Occipital lobe (tissue), 3 donors: ENCODE results near the gene CENPH. TPM values are rescaled to one million over a fixed set of nuclear protein-coding genes. Genes with fewer than 3 reads are reported as not detected.
"Not testable (repeated sequence)": the region's sequence is repeated elsewhere in the genome, so short reads cannot be mapped to it uniquely, and the experiment has no call there.

Experiments used
- DNase-seq: peaks from one replicate; lab custom pipeline; 2025; lab: John Stamatoyannopoulos, UW
- small RNA-seq: library from RNA; depleted of rRNA; stranded (forward); fragments of <200 nt; gene quantifications from one replicate; pipeline ENCODE3, GENCODE V24; 2014
- total RNA-seq: library from RNA; depleted of rRNA; stranded (reverse); fragments of >200 nt; gene quantifications from one replicate; pipeline ENCODE4 v1.2.3, GENCODE V29; 2014

CENPH gene
- total RNA-seq, 1 donor from 2014 or later, result 16.2 TPM

DNA sequence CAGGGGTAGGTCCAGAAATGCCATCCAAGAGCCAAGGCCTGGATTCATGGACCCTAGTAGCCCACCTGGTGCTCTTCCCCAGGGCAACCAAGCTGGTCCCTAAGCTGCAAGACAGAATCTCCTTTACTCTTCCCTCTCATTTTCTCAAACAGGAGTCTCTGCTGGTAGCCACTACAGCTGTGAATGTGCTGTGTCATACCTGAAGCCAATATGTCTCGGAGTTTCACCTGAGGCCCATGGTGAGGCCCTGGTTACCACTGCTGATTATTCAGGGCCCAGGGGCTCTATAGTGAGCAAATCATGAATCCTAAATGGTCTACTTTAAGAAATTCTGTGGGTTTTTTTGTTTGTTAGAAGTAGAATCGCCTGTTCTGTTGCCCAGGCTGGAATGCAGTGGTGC, 61.2 kb downstream of the CENPH start:
- no peak for DNase-seq

DNA sequence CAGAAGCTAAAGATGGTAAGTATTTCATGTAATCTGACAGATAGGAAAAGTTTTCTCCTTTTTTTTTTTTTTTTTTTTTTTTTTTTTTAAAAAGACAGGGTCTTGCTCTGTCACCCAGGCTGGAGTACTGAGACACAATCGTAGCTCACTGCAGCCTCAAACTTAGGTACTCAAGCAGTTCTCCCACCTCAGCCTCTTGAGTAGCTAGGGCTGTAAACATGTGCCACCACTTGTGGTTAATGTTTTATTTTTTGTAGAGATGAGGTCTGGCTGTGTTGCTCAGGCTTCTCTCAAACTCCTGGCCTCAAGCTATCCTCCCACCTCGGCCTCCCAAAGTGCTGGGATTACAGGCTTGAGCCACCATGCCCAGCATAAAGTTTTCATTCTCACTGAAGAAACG, 63.1 kb downstream of the CENPH start:
- no peak for DNase-seq

DNA sequence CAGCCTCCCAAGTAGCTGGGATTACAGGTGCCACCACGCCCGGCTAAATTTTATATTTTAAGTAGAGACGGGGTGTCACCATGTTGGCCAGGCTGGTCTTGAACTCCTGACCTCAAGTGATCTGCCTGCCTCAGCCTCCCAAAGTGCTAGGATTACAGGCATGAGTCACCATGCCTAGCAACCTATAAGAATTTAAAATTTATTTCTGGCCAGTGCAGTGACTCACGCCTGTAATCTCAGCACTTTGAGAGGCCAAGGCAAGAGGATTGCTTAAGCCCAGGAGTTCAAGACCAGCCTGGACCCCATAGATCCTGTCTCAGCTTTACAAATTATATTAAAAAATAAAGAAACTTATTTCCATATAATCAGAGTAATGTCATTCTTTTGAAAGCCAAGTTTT, 66.6 kb downstream of the CENPH start:
- DNase-seq, result not testable (repeated sequence)

DNA sequence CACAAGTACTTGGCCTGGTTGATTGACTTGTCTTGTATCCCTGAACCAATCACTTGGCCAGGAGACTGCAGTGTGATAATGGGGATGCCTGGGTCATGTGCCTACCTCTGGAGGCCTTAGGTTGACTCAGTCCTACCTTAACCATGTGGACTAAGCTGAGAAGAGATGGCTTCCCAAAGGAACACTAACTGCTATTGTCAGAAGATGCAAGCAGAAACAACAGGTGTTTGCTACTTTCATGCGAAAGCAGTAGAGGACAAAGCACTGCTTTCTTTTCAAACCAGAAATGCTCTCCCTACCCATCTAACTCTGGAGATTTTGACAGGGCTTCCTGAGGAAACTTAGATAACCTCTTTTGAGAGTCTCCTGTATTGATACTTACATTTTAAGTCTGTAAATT, 68.2 kb downstream of the CENPH start:
- DNase-seq, result no peak

Small RNA genes within 50 kb of the gene (small RNA-seq; reads per million reads assigned to genes)
- not detected for gene SNORA50D

Other genes with a start within 250 kb of the CENPH start
- 63.6 TPM for gene SLC30A5, start 95.6 kb upstream of the CENPH start, total RNA-seq
- 25.0 TPM for gene CCNB1, start 22.4 kb upstream of the CENPH start, total RNA-seq
- gene CDK7, start 45.3 kb downstream of the CENPH start, total RNA-seq, result 57.4 TPM
- 9.0 TPM for gene CCDC125, start 143.2 kb downstream of the CENPH start, total RNA-seq
- gene AK6, start 179.9 kb downstream of the CENPH start, total RNA-seq, result 22.0 TPM
- 83.0 TPM for gene TAF9, start 179.9 kb downstream of the CENPH start, total RNA-seq
- gene RAD17, start 180.2 kb downstream of the CENPH start, total RNA-seq, result 32.1 TPM
- 0.78 TPM for gene MARVELD2, start 225.5 kb downstream of the CENPH start, total RNA-seq